ENCODE results near the gene ZFP1.
A peak's percentile ranks its signal among the peaks of the same experiment; 100 is the strongest.

GRCh38 chr16:75110637-75111513, 37.4 kb upstream of the ZFP1 start:
- TF ChIP-seq YY1 (IDR thresholded peaks at IDR 0.05; ENCODE audit: low read depth), result no peak
- no peak for TF ChIP-seq NRF1 (IDR thresholded peaks at IDR 0.05; ENCODE audit: low read depth, low read length)
- no peak for TF ChIP-seq ZBTB33 (IDR thresholded peaks at IDR 0.05; ENCODE audit: borderline replicate concordance, low read depth)
- TF ChIP-seq USF2 (IDR thresholded peaks at IDR 0.05; ENCODE audit: borderline replicate concordance, low read depth, low read length), result no peak
- TF ChIP-seq CTCF (IDR thresholded peaks at IDR 0.05), result peak; percentile 86
- peak; percentile 94 for TF ChIP-seq MAX (IDR thresholded peaks at IDR 0.05; ENCODE audit: low read depth)
- TF ChIP-seq SMC3 (IDR thresholded peaks at IDR 0.05; ENCODE audit: low read depth, low read length), result peak; percentile 93
- TF ChIP-seq SIN3A (IDR thresholded peaks at IDR 0.05; ENCODE audit: borderline replicate concordance, low read depth, low read length), result peak; percentile 75
- TF ChIP-seq CHD2 (IDR thresholded peaks at IDR 0.05; ENCODE audit: low read length, partially characterized antibody), result peak; percentile 41
- no peak for TF ChIP-seq EP300 (IDR thresholded peaks at IDR 0.05; ENCODE audit: borderline replicate concordance in 1 of 2, low read depth in 1 of 2, low read length in 1 of 2)
- no peak for TF ChIP-seq RXRA (IDR thresholded peaks at IDR 0.05; ENCODE audit: borderline replicate concordance, low read depth)
- no peak for TF ChIP-seq TEAD4 (IDR thresholded peaks at IDR 0.05; ENCODE audit: borderline replicate concordance, insufficient read depth)
- no peak for TF ChIP-seq PBX3 (IDR thresholded peaks at IDR 0.05)

Measured in SK-N-SH (cell line).